Fibroblast of pulmonary artery (primary cell): Measurements from ENCODE around the gene TACC2.

ENCODE experiments used
- DNase-seq: peaks from one replicate; pipeline ENCODE4 v3.0.0-alpha.2; 2010; ENCODE audit warnings: low read depth
- H3K4me3 ChIP-seq: replicated peaks from 2 replicates; pipeline ENCODE4 v1.5.1; 2011; ENCODE audit warnings: low read depth, mild to moderate bottlenecking, control low read depth, low read length, moderate library complexity
- TF ChIP-seq, protein P1 (sequence below): IDR thresholded peaks from 2 replicates; pipeline ENCODE4 v1.5.1; 2011; ENCODE audit warnings: mild to moderate bottlenecking, control low read depth, low read length, inconsistent platforms; ENCODE audit errors: missing control alignments

TACC2 gene

DNA sequence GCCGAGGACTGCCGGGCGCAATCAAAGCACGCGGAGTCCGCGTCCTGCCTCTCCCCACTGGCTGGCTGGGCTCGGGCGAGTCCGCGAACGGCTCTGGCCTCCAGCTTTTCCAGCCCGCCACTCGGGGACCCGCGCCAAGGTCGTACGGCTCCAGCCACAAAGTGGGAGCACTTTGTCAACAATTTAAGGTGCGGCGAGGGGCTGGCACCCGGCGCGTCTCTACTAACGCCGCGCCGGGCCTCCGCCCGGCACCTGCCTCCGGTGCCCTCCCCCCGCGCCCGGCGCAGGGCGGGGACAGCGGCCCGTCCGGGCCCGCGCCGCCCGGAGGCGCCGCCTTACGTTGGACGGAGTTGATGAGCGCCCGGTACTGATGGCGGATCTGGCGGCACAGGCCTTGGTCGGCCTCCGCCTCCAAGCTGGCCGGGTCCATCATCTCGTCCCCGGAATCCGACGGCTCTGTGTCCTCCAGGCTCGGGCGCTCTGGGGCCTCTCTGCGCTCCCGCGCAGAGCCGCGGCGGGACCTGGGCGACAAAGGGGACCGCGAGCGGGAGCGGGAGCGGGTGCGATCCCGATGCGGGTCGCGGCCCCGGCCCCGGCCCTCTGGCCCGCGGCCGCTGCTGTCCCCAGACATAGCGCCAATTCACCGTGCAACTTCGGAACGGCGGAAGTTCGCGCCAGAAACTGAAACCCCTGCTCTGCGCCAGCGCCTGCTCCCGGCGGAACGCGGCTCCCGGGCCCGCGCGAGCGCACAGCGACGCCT is 14.2 kb upstream of the TACC2 start, which contains the start of gene NSMCE4A:
NSMCE4A (minus strand) TSS at position 683 of the 760 bp plus-strand sequence; CDS start at position 631, 52 bp downstream.
- peak within 1 kb of the TSS; percentile 67 for H3K4me3 ChIP-seq
- TF ChIP-seq, protein P1, sequence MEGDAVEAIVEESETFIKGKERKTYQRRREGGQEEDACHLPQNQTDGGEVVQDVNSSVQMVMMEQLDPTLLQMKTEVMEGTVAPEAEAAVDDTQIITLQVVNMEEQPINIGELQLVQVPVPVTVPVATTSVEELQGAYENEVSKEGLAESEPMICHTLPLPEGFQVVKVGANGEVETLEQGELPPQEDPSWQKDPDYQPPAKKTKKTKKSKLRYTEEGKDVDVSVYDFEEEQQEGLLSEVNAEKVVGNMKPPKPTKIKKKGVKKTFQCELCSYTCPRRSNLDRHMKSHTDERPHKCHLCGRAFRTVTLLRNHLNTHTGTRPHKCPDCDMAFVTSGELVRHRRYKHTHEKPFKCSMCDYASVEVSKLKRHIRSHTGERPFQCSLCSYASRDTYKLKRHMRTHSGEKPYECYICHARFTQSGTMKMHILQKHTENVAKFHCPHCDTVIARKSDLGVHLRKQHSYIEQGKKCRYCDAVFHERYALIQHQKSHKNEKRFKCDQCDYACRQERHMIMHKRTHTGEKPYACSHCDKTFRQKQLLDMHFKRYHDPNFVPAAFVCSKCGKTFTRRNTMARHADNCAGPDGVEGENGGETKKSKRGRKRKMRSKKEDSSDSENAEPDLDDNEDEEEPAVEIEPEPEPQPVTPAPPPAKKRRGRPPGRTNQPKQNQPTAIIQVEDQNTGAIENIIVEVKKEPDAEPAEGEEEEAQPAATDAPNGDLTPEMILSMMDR: no peak
- peak; percentile 76 for DNase-seq

DNA sequence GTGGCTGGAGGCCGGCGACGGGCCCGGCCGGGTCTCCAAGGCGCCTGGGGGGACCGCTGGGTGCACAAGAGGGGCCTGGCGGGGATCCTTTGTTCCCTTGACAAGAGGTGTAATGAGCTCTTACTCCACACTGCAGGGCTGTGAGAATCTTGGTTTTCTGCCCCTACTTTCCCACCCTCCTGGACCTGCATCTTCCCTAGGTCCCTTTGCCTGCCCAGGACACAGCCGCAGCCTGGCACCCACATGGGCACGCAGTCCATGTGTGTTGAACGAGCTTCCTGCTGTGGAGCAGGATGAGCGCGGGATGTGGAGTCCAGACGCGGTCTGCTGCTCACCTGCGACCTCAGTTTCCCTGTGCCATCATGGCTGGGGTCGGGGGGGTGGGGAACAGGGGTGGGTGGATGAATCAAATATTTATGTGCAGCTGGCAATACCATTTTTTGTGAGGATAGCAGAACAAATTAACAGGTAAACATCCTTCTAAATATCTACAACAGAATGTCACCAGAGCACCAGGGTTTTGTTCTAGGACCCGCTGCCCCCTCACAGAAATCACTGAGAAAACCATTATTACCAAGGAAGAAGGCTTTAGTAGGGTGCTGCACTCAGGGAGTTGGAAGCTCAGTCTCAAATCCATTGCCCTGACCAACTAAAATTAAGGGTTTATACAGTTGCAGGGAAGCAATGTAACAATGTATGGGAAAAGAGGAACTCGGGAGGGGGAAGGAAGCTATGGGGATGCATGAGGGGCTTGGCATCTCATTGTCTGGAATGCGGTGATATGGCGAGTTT is 13.5 kb upstream of the TACC2 start:
- no peak for DNase-seq
- H3K4me3 ChIP-seq: peak overlapping the region; percentile 67
- TF ChIP-seq, protein P1: peak; percentile 30

DNA sequence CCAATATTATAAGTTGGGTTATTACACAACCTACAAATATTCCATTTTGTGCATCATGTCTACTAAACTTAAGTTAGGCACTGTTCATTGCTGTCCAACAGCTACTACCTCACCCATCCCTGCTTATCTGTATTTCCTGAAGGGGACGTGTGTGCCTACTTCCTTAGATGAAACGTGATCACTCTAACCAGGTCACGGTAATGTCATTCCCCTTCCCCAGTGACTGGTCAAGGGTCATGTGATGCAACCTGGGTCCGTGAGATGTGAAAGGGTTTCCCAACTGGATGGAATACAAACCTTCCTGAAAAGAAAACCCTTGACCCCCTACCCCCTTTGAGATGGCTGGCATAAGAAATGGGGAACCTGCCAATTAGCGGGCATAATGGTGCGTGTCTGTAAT is 12.4 kb upstream of the TACC2 start:
- TF ChIP-seq, protein P1: no peak
- no peak overlapping the region for H3K4me3 ChIP-seq
- DNase-seq: no peak

DNA sequence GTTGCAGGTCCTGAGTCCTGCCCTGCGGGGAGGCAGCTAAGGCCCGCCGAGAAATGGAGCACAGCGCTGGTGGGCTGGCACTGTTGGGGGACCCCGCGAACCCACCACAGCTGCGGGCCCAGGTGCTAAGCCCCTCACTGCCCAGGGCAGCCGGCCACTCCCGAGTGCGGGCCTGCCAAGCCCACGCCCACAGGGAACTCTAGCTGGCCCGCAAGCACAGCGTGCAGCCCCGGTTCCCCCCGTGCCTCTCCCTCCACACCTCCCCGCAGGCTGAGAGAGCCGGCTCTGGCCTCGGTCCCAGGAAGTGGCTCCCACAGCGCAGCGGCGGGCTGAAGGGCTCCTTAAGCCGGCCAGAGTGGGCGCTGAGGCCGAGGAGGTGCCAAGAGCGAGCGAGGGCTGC is 10.5 kb upstream of the TACC2 start:
- TF ChIP-seq, protein P1: no peak

GRCh38 chr10:121981346-121981745 is 7.6 kb upstream of the TACC2 start:
- no peak for DNase-seq
- H3K4me3 ChIP-seq: no peak overlapping the region
- TF ChIP-seq, protein P1: no peak

More for the DNA sequence above, 10.5 kb upstream of the TACC2 start:
- DNase-seq: no peak
- no peak overlapping the region for H3K4me3 ChIP-seq

DNA sequence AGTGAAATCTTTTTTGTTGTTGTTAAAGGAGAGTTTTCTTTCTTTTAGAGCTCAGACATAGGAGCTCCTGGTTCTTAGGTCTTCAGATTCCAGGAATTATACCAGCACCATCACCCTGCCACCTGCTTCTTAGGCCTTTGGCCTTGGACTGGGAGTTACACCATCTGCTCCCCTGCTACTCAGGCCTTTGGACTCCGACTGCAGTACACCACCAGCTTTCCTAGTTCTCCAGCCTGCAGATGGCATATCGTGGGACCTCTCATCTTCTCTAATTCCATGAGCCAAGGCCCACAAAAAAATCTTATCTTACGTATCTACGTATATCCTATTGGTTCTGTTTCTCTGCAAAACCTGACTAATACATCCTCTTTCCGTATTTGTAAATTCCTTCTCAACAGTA is 5.1 kb upstream of the TACC2 start:
- H3K4me3 ChIP-seq: no peak overlapping the region
- TF ChIP-seq, protein P1: no peak
- DNase-seq: no peak
